GM21390 (cell line): Measurements from ENCODE around the gene BPIFB4.

ENCODE experiments used
- ATAC-seq: cut with Tn5 transposase; IDR thresholded peaks from one replicate; pipeline ENCODE4 v1.9.1; 2021; ENCODE audit not compliant: unreplicated experiment

The BPIFB4 gene

DNA sequence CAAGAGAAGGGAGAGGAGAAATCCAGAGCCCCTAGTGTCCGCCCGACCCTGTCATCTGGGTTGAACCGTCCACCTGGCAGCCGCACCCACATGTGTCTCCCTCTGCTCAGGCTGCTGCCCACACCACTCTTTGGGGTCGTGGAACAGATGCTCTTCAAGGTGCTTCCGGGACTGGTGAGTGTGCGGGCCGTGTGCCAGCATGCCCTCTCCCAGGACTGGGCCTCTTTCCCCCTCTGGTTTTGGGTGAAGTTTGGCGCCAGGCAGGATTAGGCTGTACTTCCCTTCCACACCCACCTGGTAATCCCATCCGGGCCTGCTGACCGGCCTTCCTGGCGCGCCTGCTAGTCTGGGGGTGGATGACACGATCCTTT, 17.8 kb upstream of the BPIFB4 start:
- ATAC-seq: no peak

DNA sequence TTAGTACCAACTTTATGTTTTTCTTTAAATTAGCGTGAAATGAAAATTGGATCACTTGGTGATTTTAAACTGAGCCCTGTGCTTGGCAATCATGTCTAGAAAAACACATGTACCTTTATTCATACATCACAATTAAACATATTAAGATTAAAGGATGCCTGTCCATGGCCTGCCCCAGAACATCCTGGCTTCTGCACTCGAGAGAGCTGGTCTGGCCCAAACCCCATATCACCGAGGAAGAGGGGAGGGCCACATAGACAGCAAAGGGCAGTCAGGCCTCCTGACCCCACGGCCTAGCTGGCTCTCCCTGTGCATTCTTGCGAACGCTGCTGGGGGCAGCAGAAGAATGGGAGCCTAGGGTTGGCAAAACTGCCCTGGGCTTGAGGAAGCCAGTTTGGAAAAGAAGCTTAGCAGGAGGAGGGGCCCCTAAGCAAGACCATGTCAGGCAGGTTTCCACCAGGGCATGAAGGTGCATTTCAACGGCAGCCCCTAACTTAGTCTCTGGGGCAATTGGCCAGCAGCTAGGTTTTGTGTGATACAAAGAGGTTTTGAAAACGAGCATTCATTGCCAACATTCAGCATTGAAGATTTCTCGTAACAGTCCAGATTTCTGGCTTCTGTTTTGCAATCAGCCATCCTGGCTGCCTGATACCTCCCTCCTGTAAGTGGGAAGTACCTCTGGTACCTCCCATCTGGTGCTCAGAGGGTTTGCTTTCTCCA, 17.2 kb upstream of the BPIFB4 start:
- ATAC-seq: no peak

DNA sequence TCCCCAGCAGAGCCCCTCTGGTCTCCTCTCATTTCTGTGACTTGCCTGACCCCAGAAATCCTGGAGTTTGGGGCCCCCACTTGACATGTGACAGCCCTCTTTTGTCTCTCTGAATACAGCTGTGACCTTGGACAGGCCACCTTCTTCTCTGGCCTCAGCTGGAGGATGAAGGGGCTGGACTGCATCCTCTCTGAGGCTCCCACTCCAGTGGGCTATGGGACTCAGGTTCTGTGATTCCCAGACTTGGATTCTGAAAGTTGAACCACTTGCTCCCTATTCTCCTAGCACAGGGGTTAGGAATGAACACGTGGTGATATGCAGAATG, 16.7 kb upstream of the BPIFB4 start:
- ATAC-seq: no peak

DNA sequence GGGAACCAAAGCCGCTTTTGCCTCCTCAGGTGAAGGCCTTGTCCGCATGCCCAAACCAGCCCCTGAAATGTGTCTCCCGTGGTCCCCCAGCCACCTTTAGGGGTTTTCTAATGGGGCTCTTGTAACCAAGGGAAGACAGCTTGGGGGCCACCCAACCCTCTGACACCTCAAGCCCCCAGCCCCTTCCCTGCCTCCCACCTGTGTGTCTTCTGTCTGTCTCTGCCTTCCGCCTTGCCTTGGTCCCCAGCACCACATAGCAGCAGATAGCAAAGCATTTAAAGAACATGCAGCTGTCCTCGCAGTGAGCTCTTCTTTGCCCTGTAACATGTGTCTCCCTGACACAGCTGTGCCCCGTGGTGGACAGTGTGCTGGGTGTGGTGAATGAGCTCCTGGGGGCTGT, 16.2 kb upstream of the BPIFB4 start:
- ATAC-seq: no peak

DNA sequence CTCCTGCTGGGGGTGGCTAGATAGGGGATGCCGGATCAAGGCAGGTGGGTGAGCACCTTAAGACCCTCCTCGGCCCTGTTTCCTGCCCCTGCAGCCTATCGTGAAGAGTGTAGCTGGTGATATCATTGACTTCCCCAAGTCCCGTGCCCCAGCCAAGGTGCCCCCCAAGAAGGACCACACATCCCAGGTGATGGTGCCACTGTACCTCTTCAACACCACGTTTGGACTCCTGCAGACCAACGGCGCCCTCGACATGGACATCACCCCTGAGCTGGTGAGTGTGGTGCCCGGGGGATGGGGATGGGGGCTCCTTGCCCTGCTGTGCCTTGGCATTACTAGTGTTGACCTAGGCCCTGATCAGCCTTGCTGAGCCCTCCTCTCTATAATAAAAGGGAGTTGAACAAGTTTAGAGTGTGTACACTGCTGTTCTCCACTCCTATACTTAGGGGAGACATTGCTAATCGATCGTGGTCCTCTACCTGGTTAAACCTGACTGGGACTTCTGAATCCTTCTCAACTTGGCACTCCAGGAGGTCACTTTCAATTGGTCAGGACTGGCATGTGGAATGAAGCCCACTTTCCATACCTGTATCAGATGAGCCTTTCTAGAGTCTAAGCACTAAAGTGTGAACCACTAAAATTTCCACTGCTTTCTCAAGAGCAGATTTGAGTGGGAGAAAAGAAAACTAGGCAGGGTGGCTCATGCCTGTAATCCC, 14.7 kb upstream of the BPIFB4 start:
- no peak for ATAC-seq

DNA sequence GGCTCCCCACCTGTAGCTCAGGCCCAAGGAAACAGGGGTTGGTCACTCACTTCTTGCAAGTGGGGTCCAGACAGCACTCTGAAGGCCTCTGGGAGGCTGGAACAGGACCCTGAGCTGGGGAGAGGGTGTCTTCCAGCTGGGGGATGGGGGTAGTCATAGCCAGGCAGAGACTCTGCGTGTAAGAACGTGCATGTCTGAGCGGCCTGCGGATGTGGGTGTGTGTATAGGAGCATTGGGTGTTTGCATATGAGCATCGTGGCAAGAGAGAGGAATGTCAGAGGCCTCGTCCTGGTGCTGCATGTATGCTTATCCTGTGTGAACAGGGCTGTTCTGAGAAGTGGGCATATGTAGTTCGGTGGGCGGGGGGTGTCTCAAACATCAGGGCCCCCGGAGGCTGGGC, 13.7 kb upstream of the BPIFB4 start:
- ATAC-seq: no peak

DNA sequence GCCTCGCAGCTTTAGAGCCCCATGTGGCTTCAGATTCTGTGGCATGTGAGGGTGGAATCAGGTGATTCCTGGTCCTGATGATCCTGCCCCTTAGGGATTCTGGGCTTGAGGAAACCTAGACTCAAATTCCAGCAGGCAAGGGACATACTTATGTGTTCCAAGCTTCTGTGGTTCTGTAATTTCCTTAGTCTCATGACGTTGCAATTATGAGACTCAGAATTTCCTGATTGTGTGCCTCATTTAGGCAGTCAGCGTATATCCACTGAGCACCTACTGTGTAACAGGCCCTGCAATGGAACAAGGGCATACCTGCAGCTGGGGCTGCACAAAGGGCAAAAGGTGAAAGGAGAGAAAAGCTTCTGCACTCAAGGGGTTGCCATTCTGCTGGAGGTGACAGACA, 11.6 kb upstream of the BPIFB4 start:
- ATAC-seq: no peak

DNA sequence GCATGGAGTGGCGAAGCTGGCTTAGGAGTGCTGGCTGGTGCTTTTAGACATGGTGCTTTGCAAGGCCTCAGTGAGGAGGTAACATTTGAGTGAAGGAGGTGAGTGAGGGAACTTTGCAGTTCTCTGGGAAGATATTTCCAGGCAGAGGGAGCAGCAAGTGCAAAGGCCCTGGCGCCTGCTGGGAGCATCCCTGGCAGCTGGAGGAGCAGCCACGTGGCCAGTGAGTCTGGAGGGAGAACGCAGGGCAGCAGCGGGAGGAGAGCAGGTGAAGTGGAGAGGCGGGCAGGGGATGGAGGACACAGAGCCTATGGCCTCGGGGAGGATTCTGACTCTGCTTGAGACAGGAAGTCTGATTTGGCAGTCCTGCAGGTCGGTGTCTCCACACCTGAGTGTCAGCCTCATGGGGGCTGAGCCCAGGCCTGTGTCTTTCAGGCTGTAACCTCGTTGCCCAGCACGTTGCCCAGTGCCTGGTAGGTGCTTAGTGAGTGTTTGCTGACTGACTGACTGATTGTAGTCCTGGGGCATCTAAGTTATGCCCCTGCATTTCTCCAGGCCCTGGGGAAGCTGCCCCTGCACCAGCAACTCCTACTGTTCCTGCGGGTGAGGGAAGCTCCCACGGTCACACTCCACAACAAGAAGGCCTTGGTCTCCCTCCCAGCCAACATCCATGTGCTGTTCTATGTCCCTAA, 11.0 kb upstream of the BPIFB4 start:
- no peak for ATAC-seq

DNA sequence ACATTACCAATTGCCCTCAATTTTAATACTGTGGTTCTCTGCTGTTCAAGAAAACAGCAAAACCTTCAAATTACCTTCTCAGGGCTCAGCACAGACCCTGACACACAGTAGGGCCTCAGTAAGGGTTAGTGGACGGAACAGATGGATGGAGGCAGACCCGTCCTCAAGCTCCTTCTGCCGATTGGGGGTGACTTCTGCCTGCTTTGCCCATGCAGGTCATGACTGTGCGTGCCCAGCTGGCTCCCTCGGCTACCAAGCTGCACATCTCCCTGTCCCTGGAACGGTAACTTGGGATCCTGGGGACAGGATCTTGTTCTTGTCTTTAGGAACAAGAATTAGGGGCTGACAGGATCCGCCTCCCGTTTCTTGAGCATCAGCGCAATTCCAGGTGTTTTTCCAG, 9.8 kb upstream of the BPIFB4 start:
- ATAC-seq: no peak

DNA sequence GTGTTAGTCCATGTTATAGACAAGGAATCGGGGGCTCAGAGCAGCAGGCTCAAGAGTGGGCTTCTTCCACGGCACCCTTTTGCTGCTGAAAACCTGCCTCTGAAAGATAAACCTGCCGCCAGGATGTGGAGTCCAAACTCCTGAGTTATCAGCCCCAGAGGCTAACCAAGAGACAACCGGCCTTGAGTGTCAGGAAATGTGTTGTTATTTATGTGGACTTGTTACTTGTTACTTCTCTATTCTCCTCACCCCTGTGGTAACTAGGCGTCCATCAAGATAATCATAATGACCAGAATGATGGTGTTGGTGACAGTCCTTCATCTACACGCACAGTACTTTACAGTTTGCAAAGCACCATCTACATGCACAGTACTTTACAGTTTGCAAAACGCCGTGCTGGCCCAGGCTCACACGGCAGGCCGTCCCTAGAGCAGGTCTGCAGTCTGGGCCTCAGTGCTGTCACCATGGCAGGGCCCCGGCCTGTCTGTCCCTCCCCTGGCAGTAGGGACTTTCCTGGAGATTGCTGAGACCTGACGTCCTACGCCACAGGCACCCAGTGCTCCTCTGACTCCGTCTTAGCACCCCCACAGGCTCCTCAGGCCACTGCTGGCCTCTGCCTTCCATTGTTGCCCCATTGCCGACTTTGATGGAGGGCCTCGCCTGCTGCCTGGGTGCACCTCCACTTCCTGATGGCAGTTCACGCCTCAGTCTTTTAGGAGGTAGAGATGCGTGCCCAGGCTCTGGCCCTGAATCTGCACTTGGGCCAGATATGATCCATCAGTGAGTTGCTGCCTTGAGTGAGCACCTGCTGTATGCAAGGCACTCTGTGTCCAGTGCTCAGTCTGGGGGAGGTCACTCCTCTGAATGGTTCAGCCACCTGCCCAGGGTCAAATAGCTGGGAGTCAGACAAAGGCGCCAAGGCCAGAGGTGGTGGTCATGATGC, 9.1 kb upstream of the BPIFB4 start:
- no peak for ATAC-seq

DNA sequence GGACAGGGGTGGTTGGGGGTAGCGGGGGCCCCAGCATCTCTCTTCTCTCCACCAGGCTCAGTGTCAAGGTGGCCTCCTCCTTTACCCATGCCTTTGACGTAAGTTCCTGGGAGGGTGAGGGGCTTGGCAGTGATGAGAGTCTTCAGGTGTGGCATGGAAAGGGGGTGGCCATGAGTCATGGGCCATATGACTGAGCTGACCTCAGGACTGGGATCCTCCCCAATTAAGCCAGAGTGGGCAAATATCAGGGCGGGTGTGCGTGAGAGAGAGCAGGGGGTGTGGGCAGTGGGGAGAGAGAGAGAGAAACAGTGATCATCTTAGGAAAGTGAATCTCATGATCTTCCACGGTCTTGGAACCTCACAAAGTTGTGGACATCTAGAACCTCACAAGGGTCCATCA, 8.2 kb upstream of the BPIFB4 start:
- no peak for ATAC-seq

DNA sequence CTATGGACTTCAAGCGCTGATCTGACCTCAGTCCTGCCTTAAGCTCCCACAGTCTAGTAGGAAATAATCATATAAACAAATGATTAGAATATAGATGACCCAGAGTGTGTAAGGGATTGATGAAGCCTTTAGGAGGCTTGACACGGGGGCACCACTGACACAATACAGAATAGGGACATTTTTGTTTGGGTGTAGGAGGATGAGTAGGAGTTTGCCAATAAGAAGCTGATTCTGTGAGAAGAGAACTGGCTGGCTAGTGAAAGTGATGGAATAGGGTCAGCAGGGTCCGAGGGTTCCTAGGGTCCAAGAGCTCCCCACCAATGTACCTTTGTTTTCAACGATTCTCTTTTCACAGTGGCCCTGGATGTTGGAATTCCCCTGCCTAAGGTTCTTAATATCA, 7.1 kb upstream of the BPIFB4 start:
- ATAC-seq: no peak

DNA sequence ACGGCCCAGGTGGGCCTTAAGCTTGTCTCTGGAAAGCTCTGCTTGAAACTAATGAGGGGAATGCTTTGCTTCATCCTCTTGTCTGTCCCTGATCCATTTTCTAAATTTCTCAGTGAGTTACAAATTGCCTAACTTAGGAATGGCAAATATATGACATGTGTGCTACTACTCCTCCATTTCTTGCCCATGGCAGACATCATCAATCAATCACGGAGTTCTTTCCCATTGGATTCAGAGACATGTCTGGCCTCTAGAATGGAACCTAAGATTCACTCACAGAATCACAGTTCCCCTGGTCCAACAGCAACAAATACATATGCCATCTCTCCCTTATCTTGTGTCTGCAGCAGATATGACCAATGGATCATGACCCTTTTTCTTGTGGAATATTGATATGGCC, 6.6 kb upstream of the BPIFB4 start:
- no peak for ATAC-seq

DNA sequence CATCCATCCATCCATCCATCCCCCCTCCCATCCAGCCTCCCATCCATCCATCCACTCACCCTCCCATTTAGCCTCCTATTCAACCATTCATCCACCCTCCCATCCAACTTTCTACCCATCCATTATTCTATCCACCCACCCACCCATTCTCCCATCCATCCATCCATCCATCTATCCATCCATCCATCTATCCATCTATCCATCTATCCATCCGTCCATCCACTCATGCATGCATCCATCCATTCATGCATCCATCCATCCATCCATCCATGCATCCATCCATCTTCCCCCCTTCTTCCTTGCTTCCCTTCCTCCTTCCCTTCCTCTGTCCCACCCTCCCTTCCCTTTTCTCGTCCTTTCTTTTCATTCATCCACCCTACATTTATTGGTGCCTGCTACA, 4.8 kb upstream of the BPIFB4 start:
- ATAC-seq: no peak

DNA sequence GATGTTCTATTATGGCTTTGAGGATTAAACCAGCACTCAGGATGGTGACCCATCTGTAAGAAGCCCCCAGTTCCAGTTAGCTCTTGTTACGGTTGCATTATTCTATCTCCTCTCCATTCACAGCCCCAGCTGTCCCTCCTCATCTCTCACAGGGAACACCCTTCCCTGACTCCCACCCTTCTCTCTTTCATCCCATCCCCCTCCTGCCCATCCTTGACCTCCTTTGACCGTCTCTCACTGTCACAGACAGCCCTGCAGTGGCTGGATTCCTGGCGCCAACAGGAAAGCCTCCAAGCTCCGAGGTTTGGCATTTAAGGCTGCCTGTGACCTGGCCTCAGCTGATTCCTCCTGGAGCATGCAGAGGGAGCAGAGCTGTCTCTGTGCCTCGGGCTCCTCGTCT, 4.2 kb upstream of the BPIFB4 start:
- ATAC-seq: no peak

DNA sequence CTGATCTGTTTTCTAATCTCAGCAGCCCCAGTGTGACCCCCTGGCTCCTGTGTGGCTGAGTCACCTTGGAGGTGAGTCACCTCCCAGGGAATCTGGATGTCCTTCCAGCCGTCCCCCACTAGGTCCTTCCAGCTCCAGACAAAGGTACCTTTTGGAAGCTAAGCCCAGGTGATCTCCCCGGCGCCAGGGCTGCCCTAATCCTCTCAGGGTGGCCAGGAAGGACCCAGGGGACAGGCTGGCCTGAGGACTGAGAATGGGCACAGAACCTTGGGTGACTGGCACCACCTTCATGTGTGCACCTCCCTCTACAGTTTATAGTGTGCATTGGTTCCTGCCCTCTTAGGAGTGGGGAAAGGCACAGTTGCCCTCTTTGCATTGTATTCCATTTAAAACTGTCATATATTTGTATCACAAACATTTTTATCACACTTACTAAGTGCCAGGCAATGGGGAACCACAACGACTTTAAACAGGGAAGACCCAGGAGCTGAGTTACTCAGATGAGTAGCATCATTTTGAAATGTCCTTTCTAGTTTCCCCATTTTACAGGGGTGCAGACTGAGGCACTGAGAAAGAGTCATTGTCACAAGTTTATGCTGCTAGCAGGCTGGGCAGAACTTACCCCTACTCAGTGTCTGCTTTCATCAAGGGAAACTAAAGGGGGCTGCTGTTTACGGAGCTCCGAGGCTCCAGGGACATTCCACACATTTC, 2.6 kb upstream of the BPIFB4 start:
- no peak for ATAC-seq

DNA sequence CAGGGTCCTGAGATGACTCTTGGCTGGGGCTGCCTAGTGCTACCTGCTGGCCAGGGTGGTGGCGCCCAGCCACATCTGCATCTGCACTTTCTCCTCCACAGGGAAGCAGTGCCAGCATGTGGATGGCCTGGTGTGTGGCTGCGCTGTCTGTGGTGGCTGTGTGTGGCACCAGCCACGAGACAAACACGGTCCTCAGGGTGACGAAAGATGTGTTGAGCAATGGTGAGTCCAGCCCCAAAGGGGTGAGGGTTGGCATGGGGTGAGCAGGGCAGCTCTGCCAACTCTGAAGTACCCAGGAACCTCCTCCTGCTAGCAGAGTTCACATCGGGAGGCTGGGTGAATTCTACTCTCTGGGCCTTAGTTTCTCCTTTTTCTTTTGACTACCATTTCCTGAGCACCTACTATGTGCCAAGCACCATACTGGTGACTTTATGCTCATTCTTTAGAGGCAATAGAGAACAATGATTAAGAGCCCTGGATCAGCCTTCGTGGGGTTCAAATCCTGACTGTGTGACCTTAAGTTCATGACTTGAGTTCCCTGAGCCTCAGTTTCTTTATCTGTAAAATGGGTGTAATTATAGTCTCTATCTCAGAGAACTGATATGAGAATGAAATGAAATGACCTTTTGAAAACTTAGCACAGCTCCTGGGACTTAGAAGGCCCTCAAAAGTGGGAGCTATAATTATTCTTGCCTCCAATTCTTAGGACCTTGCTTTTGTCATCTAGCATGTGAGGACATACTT, 2.1 kb downstream of the BPIFB4 start:
- no peak for ATAC-seq

DNA sequence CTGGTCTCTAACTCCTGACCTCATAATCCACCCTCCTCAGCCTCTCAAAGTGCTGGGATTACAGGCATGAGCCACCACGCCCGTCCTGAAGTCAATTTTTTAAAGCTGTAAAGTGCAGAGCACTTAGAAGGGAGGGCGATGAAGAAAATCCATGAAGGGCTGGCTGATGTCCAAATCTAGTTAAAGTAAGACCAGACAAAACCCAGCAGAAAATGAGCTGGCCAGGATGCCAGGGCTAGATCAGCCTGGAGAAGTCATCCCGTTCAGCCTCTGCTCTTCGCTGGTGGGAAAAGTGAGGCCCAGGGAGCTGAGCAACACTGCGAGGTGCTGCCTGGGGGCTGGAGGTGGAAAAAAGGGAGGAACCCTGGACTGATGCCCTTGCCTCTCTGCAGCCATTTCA, 3.1 kb downstream of the BPIFB4 start:
- no peak for ATAC-seq

DNA sequence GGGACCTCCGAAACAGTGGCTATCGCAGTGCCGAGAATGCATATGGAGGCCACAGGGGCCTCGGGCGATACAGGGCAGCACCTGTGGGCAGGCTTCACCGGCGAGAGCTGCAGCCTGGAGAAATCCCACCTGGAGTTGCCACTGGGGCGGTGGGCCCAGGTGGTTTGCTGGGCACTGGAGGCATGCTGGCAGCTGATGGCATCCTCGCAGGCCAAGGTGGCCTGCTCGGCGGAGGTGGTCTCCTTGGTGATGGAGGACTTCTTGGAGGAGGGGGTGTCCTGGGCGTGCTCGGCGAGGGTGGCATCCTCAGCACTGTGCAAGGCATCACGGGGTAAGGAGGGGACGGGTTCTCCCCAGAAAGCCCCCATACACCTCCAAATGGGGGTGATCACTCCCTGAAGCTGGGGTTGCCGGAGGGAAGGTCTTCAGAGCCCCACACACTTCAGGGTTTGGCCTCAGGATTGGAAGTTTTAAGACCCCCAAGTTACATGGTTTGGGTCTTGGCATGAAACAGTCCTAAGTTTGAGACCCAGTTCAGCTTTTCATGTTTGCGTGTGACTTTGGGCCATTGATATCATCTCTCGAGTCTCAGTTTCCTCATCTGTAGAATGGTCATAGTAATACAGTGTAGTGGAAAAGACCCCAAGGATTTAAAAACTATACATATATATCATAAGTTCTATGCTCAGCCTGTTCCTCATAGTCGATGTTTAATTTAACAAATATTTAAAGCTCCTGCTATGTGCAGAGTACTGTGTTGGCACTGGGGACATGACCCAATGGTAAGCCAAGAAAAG, 4.3 kb downstream of the BPIFB4 start:
- ATAC-seq: no peak
